MM.1S (cell line): ENCODE measurements around the gene FRG2B.
"Not testable (repeated sequence)": the region's sequence is repeated elsewhere in the genome, so short reads cannot be mapped to it uniquely, and the experiment has no call there.

Source experiments
- CTCF ChIP-seq: fragments of 300-600 bp; sonication (generic); IDR thresholded peaks from 2 replicates; pipeline ENCODE4 v1.5.1; 2016; ENCODE audit warnings: antibody characterized with exemption, low read length, mixed read lengths
- EZH2 ChIP-seq: fragments of 300-600 bp; sonication (generic); optimal IDR thresholded peaks from 2 replicates; pipeline ENCODE3; 2017; ENCODE audit warnings: low read depth, mild to moderate bottlenecking, antibody characterized with exemption, low read length, mixed read lengths
- EZH2phosphoT487 ChIP-seq: fragments of 300-600 bp; sonication (generic); IDR thresholded peaks from 2 replicates; pipeline ENCODE4 v1.6.1; 2018; ENCODE audit warnings: antibody characterized with exemption, low read length

- TF ChIP-seq EZH2, CTCF, EZH2phosphoT487: not testable (repeated sequence)
Observed at GRCh38 chr10:133603434-133603833, 23.2 kb downstream of the FRG2B start.
